C1 segment of cervical spinal cord (tissue), 14 donors: ENCODE data around the gene CREB3L2.

Source experiments
- DNase-seq, 14 donors: peaks; one replicate each; lab custom pipeline; 2025; lab: John Stamatoyannopoulos, UW

CREB3L2 gene

DNA sequence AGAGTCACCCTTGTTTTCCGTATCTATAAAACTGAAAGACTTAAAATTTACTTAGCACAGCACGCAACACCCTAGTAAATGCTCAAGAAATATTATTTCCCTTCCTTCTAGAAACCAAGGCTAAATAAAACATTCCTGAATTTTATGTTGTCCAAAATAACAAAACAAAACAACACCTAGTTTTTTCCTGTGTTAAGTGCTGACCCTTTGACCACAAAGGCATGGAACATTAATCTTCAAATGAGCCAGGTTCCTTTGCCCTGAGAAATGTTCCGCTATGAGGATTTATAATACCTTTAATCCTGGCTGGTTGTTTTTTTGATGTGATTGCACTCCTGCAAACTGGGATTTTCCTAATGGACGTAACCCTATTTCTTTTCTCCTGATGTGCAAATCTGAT is 126.1 kb downstream of the CREB3L2 start:
- no peak for DNase-seq

DNA sequence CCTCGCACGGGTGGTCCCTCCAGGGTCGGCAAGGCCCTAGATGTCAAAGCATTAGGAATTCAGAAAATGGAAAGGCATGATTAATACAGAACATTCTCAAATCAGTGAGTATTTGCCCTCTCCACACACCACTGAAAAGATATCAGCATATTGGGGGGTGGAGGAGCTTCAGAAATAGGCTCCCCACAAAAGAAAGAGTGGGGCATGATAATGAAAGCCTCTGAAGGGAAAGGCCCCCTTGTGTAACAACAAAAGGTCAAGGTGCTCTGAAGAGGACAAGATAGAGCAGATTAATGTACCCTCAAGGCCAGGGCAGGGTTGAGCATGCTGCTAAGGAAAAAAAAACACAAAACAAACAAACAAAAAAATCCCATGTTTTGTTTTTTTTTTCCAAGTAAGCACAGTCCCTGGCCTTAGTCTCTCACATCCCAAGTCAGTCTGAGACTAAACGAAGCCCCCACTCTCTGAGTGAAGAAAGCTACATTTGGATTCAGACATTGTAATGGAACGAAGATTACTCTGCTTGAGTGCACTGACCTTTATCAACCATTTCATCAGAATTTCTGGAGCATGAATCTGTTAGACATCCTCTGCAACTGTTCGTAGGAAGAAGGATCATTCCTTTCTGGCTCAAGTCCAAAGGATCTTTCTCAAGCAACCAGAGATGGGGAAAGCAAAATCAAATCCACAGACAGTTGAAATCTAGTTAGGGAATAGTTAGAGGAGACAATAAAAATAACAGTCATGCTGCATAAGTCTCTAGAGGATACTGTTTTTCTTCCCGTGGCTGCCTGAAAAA is 127.7 kb downstream of the CREB3L2 start:
- DNase-seq = no peak

DNA sequence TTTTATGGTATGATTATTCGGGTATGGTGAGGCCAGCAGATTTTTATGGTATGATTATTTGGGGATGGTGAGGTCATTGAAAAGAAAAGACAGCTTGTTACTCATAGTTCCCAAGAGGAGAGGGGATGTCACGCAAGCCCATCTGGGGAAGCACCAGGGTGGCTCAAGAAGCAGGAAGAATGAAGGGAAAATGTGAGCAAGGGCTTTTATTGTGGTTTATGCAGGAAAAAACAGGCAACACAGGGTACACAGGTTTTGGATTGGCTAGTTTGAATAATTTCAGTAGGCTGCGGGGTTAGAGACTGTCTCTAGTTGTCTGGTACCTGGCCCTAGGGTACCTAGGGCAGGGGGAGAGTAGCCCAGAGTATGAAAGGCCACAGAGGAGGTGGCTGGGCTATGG is 128.4 kb downstream of the CREB3L2 start:
- DNase-seq = no peak

DNA sequence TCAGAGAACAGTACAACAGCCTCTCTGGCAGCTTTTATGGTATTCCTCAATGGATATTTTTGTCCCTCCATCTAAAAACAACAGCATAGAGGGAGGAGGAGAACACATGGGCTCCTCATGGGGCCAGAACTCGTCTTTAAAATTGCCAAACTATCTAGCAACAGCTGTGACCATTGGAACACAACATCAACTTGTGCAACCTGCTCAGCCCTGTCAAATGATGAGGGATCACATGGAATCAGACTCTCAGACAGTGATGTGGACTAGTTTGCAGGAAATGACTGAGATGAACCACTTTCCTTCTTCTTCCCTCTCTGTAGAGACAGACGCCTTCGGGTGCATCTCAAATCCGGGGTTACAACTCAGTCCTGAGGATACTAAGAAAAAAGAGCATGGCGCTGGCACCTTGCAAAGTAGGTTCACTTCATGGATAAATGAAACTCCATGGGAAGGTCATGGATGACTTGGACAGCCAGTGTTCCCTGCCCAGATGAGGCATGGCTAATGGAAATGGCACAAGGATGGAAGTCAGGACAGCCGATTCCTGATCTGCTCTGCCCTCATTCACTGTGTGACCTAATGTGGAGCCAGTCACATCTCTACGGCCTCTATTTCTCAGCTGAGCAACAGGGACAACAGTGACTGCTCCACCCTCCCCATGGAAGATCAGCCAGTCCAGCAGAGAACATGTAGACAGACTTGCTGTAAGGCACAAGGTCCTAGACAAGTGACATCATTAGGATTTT is 130.5 kb downstream of the CREB3L2 start:
- no peak for DNase-seq

DNA sequence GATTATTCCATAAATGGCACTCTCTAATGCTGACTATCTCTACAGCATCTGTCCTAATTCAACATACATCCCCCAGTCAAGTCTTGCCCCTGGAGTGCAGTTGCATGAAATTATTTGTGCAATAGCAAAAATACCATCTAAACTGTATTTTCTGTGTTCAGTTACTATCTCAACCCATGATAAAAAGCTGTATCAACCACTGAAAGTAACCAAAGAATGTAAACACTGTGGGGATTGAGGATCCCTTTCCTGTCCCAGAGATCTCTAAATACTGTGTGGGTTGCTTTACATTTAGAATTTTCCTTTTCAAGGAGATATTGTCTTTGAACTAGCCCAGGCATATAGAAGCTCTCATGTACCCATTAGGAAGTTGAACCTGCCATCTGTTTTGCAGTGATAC is 131.2 kb downstream of the CREB3L2 start:
- no peak for DNase-seq

DNA sequence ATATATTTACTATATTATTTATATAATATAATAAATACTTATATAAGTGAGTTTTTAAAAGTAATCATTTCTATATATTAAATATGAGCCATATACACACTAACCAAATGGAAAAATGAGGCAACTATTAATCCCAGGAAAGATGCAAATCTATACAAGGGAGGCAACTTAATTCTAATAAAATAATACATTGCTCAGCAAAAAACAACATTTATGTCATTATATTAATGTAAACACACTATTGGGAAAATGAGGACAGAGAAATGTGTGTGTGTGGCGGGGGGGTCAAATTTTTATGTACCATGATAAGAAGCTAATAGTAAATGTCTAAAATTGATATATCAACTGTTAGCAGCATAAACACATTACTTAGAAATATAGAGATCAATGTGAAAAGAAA is 131.8 kb downstream of the CREB3L2 start:
- no peak for DNase-seq

DNA sequence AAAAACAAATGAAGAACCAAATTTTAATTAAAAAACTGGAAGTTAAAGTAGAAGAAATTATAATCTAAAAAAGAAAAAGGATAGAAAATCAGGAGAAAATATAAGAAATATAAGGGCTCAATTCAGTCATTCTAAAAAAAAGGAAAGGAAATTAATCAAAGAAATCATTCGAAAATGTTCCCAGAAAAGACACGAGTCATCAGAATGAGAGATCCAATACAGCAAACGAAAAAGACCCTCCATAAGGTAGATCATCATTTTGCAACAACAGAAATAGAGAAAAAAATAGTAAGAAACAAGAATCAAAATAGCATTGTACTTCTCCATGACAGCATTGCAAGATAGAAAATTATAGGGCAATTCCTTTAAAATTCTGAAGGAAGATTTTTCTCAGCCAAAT is 132.6 kb downstream of the CREB3L2 start:
- DNase-seq = no peak

DNA sequence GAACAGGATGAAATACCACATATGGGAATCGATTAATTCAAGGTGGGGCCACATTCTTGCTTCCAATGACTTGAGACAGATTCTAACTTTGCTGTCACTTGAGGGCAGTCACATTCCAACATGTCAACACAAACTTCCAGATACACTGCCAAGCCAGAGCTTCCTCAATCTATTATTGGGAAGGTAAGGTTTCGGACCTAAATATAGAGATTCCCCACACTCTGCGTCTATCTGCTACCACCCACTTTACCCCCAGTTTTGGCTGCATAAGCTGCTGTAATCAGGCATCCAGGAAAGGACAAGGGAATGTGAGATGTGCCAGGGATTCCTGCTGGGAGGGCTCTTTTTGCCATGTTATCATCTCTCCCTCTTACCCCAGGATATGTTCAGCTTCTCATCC is 134.6 kb downstream of the CREB3L2 start:
- no peak for DNase-seq

DNA sequence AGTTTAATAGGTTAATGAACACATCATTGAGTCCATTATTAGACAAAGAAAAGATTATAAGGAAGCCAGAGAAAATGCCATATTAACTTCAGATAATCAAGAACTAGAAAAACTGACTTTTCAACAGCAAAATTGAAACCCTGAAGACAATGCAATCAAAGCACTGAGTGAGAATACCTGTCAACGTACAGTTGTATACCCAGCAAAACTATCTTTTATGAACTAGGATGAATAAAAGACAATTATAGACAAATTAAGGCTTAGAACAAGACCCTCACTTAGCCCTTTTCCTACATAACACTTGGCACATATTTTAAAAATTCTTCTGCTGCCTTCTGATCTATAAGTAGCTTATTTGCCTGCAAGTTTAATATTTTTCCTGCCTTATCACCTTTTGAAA is 136.1 kb downstream of the CREB3L2 start:
- DNase-seq = no peak

DNA sequence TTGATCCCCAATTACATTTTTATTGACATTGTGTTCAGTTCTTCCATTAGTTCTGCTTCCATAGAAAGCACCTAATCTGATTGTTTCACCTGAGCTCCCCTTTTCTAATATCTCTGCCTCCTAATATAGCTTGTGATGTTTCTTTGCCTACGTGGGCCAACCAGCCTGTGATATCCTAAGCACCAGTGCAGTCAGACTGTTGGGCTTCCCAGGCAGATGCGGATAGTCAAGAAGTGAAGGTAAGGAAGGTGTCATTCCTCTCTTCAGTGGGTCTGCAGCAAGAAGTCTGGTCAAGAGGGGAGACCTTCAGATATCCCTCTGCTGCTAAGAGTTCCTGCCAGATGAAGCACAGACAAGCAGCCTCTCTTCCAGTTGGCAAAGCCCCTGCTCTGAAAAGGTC is 138.9 kb downstream of the CREB3L2 start:
- no peak for DNase-seq

DNA sequence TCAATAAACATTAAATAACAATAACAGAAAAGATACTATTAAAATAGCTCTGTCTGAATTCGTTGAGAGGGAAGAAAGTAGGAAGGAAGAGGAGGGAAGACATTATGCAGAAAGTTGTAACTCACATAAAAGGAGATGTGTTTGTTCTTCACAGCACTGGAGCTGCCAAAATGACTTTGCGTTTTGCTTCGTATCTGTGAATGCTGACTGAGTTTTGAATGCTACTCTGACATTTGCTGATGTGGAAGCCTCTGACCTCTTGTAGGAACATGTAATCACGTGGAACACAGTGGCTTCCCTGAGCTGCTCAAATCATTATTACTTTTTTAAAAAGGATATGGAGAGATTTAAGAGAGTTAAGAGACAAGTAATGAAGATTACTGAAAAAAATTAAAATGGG is 139.5 kb downstream of the CREB3L2 start:
- DNase-seq = no peak

DNA sequence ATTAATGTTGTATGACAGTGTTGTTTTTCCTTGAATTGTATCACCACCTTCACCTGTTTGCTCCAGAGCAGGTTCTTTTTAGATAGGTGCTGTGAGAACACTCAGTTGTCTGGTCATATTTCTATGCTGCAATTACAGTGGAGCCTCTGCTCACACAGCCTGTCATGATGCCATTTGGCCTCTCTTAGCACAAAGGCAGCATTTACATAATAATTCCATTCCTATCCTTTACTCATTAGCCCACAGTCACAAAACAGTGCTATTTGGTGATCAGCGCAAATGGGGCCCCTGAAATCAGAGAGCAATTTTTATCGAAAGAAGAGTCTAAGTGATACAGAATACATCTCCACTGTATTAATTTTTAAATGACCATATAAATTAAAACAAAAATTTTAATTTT is 141.3 kb downstream of the CREB3L2 start:
- DNase-seq = no peak

DNA sequence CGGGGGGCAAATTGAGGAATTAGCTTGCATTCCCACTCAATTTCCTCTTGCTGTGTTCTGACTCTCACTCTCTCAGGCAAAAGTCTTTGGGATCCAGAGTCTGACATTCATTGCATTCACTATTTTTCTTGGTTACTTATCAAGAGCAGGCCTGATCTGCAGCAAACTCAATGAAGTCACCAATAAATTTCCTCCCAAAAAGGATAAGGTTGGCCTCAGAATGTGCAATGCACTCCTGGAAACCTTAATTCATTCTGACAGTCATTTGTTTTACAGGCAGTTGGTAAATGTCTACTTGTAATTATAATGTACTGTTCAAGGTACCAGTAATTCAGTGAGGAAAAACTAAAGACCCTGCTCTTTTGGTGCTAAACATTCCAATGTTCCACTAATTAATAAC is 148.8 kb downstream of the CREB3L2 start:
- no peak for DNase-seq

DNA sequence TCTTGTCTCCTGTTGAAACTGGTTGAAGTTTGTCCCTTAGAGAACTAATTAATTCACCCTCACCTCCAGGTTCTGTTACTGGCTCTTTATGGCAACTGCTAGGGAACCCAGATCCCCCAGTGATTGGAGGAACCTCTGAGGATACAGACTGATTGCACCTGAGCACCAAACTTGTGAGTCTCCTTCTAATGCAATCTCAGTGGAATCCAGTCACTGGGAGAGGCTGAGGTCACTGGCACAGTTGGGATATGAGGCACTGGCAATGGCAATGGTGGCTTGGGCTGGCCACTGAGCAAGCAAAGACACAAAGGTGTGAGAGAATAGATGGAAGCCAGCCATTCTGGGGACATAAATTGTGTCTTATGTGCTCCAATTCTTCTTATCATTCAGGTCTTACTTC is 149.8 kb downstream of the CREB3L2 start:
- no peak for DNase-seq

DNA sequence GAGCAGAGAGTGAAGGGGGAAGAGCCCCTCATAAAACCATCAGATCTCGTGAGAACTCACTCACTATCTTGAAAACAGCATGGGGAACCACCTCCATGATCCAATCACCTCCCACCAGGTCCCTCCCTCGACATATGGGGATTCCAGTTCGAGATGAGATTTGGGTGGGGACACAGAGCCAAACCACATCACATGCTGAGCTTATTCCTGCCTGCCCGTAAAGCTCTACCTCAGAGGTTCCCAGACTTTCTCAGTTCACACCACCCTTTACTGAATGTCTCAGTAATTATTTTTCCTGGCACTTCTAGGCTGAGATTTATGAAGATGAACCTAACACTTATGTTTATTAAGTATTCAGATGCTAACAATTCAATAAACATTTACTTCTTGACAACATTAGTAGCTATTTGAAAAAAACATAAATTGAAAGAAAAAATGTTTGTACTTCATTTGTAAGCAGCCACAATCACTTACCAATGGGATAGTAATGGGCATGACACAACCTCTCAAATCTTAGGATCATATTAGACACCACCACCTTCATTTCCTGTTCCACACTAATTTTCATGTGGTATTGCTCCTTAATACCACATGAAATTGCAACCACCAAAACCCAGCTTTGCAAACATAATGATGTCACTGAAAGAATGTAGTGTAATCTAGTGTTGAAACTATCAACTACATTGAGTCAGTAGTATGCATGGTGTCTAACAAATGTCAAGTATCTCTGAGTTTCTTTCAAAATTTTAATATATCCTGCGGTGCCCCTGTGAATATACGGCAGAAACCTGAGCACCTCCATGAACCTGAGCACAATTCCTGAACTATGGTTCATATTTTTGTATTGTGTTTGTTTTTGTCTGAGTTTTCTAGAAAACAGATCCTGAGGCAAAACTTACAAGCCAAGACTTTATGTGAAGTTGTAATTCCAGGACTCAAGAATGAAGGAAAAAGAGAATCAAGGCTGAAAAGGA is 150.6 kb downstream of the CREB3L2 start:
- no peak for DNase-seq

DNA sequence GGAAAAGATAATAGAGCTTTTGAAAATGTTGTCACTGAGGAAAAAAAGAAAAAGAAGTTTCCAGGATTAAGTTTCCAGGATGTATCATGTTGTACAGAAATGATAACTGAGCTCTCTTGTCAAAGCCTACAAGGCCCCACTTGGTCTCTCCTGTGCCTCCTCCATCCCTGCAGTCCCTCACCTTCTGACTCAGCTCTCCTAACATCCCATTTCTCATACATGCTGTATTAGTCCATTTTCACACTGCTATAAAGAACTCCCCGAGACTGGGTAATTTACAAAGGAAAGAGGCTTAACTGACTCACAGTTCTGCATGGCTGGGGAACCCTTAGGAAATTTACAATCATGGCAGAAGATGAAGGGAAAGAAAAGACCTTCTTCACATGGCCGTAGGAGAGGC is 151.3 kb downstream of the CREB3L2 start:
- DNase-seq = no peak

DNA sequence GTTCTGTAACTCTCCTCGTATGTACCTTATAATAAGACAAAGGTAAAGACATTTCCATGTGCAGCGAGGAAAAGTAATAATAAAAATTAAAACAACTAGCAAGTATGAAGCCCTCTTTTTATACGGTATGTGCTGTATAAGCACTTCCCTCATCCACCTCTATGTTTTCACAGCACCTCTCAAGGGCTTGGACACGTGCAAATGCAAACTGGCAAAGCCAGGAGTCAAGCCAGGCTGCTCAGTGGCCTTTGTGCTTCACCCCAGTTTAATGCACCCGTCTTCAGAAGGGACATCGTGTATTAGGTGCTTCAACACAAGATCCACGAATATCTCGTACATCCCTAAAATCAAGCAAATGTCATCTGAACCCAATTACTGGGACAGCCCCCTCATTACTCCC is 153.8 kb downstream of the CREB3L2 start:
- no peak for DNase-seq

DNA sequence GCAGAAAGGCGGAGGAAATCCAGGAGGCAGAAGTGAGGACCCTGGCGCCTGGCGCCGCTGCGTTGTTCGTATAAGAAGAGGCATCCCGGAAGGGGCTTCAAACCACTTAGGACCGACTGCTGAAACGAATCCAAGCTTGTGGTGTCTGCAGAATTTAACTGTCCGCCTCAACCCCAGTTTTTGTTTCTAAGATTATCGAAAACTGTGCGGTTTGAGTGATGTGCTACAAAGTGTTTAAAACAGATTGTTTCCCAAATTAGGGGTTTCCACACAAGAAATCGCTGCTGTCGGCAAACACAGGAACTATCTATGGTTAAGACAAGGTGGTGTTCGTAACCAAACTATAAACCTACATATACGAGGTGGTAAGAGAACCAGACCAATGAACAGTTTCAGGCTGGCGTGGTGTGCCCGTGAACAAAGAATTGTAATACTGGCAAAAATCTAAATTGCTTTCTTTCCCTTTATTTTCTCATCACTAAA is 154.3 kb downstream of the CREB3L2 start:
- DNase-seq = peak in 3 of 14 donors; percentile 19 to 51 (median 39)

DNA sequence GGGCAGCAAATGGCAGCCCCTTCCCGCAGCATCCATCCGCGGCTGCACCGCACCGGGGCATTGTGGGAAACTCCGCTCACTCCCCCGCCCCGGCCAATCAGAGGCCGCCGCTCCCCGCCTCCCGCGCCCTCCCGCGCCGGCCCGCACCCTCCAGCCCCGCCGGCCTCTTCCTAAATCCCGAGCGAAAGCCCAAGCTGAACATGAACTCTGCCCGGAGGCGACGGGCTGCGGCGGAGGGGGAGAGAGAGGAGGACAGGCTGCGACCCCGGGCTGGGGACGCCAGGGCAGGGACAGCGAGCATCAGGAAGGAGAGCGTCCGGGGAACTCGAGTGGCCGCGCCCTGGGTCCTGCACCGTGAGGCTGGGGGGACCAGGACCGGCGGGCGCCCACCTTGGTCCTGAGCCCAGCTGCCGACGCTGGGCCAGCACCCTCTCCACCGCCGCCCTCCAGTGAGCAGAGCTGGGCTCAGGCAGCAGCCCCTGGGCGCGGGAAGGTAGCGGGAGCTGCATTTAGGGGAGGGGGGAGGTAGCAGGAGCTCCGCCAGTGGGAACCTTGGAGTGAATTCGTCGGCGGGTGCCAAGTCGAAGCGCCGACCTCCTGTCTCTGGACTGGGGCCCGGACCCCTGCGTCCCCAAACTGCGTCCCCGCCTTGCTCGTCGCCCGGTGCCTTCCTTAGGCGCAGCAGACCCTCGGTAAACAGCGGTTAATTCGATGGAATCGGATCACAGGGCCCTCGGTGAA is 154.9 kb downstream of the CREB3L2 start, which contains the start of gene DGKI:
Gene DGKI, minus strand, starts transcription at position 148 of the 741 bp plus-strand sequence.
- DNase-seq = peak in 13 of 14 donors; percentile 28 to 85 (median 64)

DNA sequence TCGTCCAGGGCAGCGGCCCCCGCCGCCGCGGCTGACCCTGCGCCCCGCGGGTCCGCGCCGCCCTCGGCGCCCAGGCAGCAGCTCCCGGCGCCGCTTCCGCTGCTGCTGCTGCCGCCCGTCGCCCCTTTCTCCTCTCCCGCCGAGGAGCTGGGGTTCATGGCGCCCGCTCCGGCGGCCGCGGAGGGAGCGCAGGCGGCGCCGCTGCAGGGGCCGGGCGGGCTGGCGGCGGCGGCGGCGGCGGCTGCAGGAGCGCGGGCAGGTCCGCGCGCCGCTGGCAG is 155.4 kb downstream of the CREB3L2 start:
- no peak for DNase-seq
